NK-92 treated with Interleukin-12 subunit alpha and Interleukin-12 subunit beta, amount 100 ng/mL, for 24 hours (cell line): ENCODE measurements around the gene TECR.
"Not testable (repeated sequence)": the region's sequence is repeated elsewhere in the genome, so short reads cannot be mapped to it uniquely, and the experiment has no call there.

Experiments used
- DNase-seq: peaks from one replicate; lab custom pipeline; 2025; lab: John Stamatoyannopoulos, UW

TECR gene

DNA sequence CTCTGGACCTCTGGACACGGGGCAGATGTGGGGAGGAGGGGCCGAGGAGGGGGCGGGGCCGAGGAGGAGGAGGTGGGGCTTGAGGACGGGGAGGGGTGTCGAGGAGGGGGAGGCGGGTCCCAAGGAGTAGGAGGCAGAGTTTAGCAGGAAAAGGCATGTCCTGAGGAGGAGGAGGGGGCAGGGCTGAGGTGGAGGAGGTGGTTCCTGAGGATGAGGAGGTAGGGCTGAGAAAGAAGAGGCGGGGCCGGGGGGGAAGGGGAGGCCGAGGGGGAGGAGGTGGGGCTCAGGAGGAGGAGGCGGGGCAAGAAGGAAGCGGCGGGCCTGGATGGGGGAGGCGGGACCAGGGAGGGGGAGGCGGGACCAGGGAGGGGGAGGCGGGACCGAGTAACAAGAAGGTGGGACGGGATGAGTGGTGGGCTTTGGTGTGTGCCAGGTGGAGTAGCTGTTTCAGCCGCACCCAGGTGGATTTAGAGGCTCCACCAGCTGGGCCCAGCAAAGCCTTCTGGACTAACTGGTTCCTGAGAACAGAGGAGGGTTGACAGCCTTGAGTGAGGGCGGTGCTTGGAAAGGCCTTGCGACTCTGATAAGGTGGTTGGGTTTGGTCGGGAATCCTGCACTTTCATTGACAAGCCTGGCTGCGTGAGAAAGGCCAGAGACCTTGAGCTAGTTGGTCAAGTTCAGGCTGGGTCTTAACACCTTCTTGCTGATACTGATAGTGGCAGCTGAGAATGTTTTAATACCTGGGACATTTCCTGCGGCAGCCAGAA is 7.7 kb downstream of the TECR start:
- DNase-seq: no peak

DNA sequence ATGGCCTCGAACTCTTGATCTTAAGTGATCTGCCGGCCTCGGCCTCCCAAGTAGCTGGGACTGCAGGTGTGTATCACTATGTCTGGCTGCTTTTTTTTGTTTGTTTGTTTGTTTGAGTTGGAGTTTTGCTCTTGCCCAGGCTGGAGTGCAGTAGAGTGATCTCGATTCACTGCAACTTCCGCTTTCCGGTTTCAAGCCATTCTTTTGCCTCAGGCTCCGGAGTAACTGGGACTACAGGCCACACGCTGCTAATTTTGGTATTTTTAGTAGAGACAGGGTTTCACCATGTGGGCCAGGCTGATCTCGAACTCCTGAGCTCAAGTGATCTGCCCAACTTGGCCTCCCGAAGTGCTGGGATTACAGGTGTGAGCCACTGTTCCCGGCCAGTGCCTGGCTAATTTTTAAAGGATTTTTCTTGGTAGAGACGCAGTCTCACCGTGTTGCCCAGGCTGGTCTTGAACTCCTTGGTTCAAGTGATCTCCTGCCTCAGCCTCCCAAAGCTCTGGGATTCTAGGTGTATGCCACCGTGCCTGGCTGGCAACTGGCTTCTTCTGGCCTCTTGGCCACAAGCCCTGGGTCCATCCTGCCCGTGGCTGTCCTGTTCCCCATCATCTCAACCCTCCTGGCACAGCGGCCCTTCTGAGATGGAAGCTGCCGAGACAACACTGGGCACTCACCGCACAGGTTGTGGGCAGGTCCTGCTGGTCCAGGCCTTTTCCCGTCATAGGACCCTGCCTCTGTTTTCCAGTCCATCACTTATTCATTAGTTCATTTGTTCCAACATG is 11.5 kb downstream of the TECR start:
- no peak for DNase-seq

DNA sequence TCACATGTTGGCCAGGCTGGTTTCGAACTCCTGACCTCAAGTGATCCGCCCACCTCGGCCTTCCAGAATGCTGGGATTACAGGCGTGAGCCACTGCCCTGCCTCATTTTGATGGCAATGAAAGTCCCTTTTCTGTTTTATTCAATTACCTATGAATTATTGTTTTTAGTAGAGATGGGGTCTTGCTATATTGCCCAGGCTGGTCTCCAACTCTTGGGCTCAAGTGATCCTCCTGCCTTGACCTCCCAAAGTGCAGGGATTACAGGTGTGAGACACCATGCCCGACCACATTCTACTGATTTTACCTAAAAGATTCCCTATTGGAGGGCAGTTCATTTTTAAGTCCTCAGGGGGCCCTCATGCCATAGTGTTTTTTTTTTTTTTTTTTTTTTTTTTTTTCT is 12.6 kb downstream of the TECR start:
- DNase-seq: not testable (repeated sequence)

DNA sequence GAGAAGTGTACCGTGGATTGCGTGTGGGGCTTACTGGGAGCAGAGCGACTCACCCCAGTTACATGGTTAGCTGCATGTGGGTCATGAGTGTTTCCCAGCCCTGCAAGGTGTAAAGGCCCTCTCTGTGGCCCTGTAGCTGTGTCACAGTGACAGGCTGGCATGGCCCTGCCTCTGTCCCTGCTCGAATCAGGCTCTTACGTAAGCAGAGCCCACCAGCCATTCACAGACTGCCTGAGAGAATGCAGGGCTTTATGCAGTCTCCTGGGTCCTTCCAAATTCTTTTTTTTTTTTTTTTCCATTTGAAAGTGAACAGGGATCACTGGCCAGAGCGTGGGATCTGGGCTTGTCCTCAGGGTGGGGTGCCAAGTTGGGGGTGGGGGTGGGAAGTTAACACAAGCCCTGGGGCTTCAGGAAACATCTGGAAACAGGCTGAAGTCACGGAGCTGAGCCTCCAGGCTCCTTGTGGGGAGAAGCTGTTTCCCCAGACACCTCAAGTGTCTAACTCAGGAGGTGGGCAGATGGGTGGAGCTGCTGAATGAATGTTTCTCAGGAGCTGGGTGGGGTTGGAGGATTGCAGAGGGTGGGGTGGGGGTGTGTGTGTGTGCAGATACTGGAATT is 13.4 kb downstream of the TECR start:
- no peak for DNase-seq

DNA sequence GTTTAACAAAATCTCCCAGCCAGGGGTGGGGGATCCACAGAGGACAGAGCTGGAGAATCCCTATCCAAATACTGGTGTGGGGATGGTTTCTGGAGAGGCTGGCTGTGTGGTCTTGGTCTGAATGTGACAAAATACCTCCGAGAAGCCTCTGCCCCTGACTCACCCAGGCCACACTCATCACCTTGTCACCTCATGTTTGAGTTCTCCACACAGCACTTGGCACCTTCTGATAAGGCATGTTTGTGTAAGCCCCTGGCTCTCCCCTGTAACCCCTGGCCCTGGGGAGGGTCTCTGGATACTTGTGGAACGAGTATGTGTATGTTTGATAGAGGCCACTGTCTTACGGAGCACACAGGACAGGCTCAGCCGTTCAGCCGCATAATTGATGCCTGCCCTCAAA is 14.7 kb downstream of the TECR start:
- no peak for DNase-seq

DNA sequence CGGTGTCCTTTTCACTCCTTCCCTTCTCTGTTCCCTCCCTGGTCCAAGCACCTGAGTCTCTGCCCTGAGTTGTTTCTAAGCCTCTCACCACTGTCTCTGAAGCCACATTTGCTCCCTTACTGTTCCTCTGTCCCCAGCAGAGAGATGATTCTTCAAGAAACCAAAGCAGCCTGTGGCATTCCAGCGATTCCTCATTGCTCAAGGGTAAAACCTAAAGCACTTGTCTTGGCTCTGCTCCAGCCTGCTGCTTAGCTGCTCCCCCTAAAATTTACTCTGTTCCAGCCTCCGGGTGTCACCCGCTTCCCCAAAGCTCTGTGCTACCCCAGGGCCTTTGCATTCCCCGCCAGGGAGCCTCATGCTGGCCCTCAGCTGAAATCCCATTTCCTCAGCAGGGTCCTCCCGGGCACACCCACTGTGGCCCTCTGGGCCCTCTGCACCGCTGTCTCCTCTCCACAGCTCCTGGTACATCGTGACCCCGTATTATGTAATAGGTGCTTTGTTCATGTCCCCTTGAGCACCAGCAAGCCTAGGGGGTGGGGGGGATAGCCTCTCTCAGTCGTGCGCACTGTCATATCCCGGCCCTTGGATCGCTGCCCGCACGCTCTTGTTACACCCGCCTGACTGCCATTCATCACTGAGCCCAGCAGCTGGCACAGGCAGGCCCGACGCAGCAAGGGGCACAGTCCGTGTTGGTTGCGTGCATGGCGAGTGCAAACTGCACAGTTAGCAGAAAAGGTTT is 15.8 kb downstream of the TECR start:
- no peak for DNase-seq

DNA sequence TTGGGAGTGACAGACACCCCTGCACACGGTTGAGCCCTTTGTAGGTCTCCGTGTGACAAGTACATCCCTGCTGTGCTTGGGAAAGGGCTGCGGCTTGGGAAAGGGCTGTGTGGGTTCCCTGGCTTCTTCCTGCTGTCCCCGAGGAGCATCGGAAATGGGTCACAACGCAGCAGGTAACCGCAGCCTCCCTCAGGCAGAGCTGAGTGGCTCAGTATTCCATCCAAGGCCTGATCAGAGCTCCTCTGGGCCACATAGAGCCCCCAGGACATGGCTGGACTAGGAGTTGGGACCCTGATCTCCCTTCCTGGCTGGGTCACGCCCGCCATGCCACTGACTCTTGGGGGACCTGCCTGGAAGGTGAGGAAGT is 16.3 kb downstream of the TECR start:
- DNase-seq: no peak

DNA sequence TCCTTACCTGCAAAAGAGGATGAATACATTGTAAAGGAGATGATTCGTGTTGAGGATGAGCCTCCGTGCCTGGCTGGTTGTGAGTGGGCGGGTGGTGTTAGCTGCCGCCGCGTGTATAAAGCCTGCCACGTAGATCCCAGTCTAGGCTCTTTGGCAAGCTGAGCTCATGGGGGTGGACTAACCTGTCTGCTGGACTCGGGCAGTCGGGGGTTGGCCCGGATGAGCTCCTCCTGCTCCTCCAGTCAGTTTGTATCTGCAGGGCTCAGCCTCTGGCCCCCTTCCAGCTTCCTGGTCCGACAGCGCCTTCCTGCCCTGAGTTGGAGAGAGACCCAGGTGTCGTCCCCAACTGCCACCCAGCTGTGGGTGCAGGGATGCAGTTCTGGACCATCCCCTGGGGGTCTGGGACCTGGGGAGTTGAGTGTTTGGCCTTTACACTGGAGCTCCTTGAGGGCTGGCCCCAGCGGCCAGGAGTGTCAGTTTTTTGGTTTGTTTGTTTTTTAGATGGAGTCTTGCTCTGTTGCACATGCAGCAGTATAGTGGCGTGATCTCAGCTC is 20.9 kb downstream of the TECR start:
- DNase-seq: no peak

DNA sequence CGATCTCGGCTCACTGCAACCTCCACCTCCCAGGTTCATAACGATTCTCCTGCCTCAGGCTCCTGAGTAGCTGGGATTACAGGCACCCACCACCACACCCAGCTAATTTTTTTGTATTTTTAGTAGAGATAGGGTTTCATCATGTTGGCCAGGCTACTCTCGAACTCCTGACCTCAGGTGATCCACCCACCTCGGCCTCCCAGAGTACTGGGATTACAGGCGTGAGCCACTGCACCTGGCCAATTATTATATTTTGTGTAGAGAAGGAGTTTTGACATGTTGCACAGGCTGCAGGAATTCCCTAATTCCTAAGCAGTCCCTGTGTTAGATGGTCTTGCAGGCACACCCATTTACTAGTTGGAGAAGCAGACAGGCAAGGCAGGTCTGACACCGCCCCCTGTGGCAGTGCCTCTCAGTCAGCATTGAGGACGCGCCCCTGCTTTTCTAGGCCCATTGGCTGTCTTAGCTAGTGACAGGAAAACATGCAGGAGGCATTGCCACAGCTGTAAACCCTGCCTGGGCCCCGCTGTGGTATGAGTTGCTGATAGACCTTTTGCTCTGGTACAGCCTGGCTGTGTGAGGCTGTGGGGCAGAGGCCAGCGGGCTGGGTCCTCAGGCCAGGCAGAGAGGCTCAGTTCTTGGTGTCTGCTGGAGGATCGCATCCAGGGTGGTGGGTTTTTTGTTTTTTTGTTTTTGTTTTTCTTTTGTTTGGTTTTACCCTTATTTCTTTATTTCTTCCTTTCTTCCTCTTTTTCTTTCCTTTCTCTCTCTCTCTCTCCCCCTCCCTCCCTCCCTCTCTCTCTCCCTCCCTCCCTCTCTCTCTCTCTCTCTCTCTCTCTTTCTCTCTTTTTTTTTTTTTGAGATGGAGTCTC is 22.0 kb downstream of the TECR start:
- DNase-seq: not testable (repeated sequence)

DNA sequence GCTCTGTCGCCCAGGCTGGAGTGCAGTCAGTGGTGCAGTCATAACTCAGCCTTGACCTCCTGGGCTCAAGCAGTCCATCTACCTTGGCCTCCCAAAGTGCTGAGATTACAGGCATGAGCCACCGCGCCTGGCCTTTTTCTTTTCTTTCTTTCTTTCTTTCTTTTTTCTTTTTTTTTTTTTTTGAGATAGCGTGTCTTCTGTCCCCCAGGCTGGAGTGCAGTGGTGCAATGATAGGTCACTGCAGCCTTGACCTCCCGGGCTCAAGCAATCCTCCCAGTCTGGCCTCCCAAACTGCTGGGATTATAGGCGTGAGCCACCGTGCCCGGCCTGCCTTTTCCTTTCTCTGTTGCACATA is 22.6 kb downstream of the TECR start:
- DNase-seq: not testable (repeated sequence)

DNA sequence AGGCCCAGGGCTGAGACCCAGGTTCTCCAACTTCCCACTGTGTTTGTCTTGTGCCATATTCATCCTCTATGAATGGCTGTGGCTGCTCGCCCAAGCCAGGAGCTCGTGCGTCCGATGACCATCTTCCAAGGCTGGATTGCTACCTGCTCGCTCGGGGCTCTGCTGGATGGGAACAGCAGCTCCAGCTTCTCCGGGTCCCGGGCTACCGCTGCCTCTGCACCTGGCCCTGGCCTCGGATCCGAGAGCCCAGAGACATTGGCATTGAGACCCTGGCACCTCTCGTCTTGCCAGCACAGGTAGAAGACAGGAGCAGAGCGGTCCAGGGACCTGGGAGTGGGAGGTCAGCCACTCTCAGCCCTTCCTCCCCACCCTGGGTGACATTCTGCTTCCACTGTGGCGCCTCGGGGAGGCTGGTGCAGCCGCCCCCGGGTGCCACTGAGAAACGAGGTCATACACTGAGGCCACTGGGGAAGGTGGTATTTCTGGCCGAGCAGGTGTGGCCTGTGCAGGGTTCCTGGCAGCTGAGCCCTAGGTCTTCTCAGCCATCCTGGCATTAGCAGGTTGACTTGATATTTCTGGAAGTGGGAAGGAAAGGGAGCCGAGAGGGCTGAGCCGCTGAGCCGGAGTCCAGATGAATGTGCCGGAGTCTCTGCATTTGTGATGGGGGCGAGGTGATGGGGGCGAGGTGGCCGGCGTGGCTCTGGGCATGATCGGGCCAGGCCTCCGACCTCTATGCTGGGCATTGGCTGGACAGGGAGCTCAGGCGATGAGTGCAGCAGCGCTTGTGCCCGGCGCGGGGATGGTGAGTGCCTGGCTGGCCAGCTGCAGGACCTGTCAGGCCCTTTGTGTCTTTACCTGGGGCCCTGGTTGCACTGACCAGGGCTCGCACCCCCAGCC is 23.9 kb downstream of the TECR start:
- DNase-seq: no peak

DNA sequence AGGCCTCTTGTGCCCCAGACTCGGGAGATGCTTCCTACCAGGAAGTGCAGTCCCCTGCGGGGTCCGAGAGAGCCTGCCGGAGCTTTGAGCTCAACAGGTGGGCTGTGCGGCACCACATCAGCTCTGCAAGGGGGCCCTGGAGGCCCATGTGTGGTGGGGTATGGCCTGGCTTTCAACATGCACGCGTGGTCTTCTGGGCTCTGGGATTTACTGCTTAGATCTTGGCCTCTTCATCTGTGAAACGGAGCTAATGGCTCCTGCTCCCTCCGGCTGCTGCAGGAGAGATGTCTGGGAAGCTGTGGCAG is 24.5 kb downstream of the TECR start:
- no peak for DNase-seq

DNA sequence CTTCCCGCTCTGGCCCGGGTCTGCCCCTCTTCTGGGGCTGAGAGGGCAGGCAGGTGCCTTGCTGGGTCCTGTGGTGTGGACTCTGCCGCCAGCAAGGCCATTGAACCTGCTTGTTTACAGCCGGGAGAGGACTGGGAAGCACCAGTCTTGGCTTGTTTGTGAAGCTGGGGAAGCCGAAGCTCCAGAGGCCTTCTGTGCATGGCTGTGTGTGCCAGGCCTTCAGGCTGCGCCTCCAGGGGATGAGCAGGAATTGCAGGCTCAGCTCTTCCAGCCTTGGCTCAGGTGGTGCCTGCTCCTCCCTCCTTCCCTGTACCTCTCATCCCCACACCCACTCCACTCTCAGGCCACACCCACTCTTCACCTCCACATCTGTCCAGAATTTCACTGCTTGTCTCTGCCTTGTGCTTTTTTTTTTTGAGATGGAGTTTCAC is 25.0 kb downstream of the TECR start:
- no peak for DNase-seq

DNA sequence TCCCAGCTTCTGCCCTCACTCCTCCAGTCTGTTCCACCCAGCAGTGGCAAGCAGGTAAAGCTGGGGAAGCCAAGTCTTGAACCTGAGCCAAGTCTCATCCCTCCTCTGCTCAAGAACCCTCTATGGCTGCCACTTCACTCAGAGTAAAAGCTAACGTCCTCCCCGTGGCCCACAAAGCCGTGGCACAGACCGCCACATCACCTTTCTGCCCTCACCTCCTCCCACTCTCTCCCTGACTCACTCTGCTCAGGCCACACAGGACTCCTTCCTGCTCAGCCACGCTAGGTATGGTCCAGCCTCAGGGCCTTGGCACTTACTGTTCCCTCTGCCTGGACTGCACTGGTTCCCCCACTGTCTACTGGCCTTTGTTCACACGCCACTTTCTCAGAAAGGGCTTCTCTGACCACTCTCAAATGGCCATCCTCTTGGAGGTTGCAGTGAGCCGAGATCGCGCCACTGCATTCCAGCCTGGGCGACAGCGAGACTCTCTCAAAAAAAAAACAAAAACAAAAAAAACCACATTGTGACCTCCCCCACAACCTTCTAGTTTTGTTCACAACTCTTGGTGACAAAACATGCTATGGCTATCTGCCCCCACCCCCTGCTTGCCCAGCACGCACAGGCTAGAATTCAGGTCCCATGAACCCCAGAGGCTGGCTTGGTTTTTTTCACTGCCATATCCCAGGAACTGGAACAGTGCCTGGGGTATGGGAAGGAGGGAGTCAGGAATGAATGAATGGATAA is 26.7 kb downstream of the TECR start:
- DNase-seq: no peak

DNA sequence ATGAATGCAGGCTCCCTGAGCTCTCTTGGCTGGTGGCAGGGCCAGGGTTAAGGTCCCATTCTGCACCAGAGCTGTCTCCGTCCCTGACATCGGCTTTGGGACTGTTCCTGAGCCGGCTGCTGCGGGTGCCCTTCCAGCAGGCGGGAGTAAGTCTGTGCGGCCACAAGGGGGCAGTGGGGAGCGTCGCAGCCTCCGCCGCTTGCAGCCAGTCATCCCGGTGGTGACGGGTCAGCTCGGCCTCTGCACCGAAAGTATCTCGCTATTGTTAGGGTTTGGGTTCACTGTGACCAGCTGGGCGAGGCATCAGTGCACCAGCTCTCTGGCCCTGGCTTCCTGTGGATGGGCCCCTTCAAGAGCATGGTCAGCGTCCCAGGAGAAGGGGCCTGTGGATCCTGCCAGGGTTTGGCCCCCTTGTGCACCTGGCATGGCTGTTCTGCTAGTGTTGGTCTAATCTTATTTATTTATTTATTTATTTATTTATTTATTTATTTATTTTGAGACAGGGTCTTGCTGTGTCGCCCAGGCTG is 27.3 kb downstream of the TECR start:
- peak; percentile 33 for DNase-seq

DNA sequence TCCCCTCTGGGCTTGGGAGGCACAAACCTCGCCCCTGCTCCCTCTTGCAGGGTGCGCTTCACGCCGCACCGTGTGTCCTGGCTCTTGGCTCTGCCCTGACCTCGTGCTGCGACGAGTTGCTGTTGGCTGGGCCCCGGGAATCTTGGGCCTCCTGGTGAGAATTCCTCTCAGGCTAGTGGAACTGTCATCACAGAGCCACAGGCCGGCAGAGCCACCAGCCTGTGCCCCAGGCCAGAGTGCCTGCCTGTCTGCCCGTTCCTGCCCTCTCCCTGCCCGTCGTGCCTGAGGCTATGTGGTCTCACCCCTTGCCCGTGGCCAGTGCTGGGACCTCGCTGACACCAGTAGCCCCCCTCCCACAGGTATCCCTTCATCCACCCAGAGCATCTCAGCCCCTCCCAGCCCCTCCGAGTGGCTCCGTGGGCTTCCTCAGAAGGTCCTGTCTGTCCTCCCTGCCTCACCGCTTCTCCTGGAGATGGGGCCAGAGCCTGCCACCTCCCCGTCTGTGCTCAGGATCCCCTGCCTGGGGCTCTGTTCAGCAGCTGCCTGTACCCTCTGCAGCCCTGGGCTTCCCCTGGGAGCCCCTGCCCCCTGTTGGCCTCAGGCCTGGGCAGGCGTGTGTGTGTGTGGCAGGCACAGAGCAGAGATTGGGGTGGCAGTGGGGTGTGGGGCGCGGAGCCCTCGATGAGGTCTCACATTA is 29.1 kb downstream of the TECR start:
- no peak for DNase-seq

DNA sequence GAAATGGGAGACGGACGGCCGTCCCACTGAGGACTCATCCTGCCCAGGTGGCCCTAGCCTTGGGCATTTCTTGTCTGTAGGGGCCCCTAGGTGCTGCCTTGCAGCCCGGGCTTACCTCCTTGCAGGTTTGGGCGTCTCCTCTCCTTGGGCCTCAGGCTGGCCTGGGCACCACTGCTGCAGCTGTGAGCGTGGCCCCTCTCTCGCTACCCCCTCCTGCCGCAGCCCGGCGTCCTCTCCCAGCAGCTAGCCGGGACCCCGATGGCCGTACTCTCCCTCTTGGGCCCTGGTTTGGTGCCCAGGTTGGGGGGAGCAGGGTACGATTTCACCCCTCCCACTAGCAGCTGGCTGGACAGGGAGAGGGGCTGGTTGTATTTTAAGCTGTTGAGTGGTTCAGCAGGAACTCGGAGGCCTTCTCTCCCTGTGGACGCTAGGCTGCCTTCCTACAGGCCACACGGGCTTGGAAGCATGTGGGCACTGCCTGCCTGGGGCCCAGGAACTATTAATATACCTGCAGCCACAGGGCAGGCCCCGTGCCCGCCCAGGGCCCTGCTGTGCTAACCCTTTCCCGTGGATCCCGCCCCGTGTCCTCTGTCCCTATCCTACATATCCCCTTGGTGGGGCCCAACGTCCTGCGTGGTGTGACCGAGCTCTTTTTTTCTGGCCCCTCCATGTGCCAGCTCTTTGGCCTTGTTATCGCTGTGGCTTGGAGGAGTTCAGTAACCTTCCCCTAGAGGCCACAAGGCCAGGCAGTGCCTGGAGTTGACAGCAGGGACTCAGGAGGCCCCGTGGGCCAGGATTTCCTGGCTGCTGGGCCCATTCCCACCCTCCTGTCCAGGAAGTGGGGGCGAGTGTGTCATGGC is 30.8 kb downstream of the TECR start:
- no peak for DNase-seq

DNA sequence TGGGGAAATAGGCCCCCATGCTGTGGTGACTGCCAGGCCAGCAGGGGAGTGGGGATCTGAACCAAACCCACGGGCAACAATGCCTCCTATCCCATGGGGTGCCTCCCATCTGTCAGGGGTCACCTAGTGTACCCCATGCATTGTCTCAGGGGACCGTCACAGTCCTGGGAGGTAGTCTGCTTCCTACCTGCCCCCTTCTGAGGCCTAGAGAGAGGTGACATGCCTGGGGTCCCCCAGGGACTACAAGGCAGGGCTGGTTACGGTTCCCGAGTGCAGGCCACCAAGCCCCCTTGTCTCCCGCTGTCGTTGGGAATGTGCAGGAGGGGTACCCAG is 31.3 kb downstream of the TECR start:
- DNase-seq: no peak
